Activated T-helper 1 cell treated with anti-CD3 and anti-CD28 coated beads, Interleukin-12 subunit alpha, Interleukin-12 subunit beta, Interleukin-2, Interleukin-4 antibody, amounts not matched to agents 30 ng/mL and 10 ng/mL and 1 ng/mL, durations not matched to agents 14 hours and 24 hours and 36 hours (primary cell): ENCODE results near the gene ANTXR2. TPM values are rescaled to one million over a fixed set of nuclear protein-coding genes. Genes with fewer than 3 reads are reported as not detected.

Experiments used
- DNase-seq: peaks from one replicate; pipeline ENCODE4 v3.0.0; 2021; ENCODE audit warnings: low spot score
- H3K27ac Mint-ChIP-seq: one replicate; pipeline ENCODE4 v1.8.0; 2021; ENCODE audit warnings: mild to moderate bottlenecking, mixed read lengths
- H3K27me3 Mint-ChIP-seq: one replicate; pipeline ENCODE4 v1.8.0; 2022; ENCODE audit warnings: mild to moderate bottlenecking, moderate library complexity, mixed read lengths; ENCODE audit not compliant: insufficient read depth
- H3K36me3 Mint-ChIP-seq: one replicate; pipeline ENCODE4 v1.8.0; 2021; ENCODE audit warnings: low read depth, mixed read lengths
- H3K4me1 Mint-ChIP-seq: one replicate; pipeline ENCODE4 v1.8.0; 2021; ENCODE audit warnings: low read depth, mixed read lengths
- H3K4me3 Mint-ChIP-seq: one replicate; pipeline ENCODE4 v1.8.0; 2021; ENCODE audit warnings: mild to moderate bottlenecking, moderate library complexity, mixed read lengths
- H3K9me3 Mint-ChIP-seq: one replicate; pipeline ENCODE4 v1.8.0; 2021; ENCODE audit warnings: mixed read lengths
- intact Hi-C: fragments of 100-400 bp; cut with micrococcal nuclease; formaldehyde crosslinking; loops from one replicate; pipeline ENCODE4 v1.15.1; 2024
- total RNA-seq: library from RNA; stranded (reverse); gene quantifications from 2 replicates; pipeline ENCODE4 v1.2.3, GENCODE V29; 2022

ANTXR2 gene
- total RNA-seq, 1 donor from 2014 or later: 29.8 TPM

GRCh38 chr4:80049813-80050534, 23.1 kb downstream of the ANTXR2 start:
- H3K36me3 Mint-ChIP-seq: peaks cover 61% of the 10 kb centered on the region
- DNase-seq: no peak
- no peaks in the 10 kb centered on the region for H3K27me3 Mint-ChIP-seq
- H3K9me3 Mint-ChIP-seq: no peaks in the 10 kb centered on the region
- peaks cover 45% of the 10 kb centered on the region for H3K4me1 Mint-ChIP-seq
- no peak overlapping the region for H3K27ac Mint-ChIP-seq
- H3K4me3 Mint-ChIP-seq: no peak overlapping the region
- intact Hi-C loops: no loop called here

DNA sequence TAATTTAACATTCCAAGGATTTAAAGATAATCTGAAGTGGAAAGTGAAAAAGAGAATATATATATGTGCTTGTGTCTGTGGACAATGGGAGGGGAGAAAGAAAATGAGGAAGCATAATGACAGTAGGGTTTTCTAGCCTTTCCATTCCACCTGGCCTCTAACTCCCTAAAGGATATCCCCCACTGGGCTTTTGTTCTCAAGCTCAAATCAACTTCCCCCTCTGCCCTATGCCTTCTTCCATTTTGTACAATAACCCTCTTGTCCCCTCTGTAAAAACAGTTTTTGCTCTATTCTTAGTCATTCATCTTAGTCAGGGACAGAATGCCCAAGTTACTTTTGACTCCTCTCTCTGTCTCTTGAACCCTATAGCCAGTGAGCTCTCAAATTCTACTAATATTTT, 23.6 kb downstream of the ANTXR2 start:
- Mint-ChIP-seq H3K27ac (no peak overlapping the region), H3K27me3 (no peaks in the 10 kb centered on the region), H3K4me1 (peaks cover 42% of the 10 kb centered on the region), H3K4me3 (no peak overlapping the region), H3K9me3 (no peaks in the 10 kb centered on the region), H3K36me3 (peaks cover 60% of the 10 kb centered on the region)
- DNase-seq: no peak
- intact Hi-C loops: no loop called here

GRCh38 chr4:80045786-80046185, 27.2 kb downstream of the ANTXR2 start:
- H3K4me1 Mint-ChIP-seq: peaks cover 36% of the 10 kb centered on the region
- no peaks in the 10 kb centered on the region for H3K9me3 Mint-ChIP-seq
- DNase-seq: no peak
- no peak overlapping the region for H3K27ac Mint-ChIP-seq
- intact Hi-C loops: no loop called here
- no peaks in the 10 kb centered on the region for H3K27me3 Mint-ChIP-seq
- no peak overlapping the region for H3K4me3 Mint-ChIP-seq
- peaks cover 51% of the 10 kb centered on the region for H3K36me3 Mint-ChIP-seq

GRCh38 chr4:80043541-80043940, 29.5 kb downstream of the ANTXR2 start:
- DNase-seq: no peak
- peaks cover 26% of the 10 kb centered on the region for H3K4me1 Mint-ChIP-seq
- H3K27ac Mint-ChIP-seq: no peak overlapping the region
- no peaks in the 10 kb centered on the region for H3K27me3 Mint-ChIP-seq
- H3K9me3 Mint-ChIP-seq: peaks cover 3% of the 10 kb centered on the region
- H3K36me3 Mint-ChIP-seq: peaks cover 43% of the 10 kb centered on the region
- intact Hi-C loops: no loop called here
- no peak overlapping the region for H3K4me3 Mint-ChIP-seq

GRCh38 chr4:80042821-80043220, 30.2 kb downstream of the ANTXR2 start:
- peaks cover 32% of the 10 kb centered on the region for H3K4me1 Mint-ChIP-seq
- no peaks in the 10 kb centered on the region for H3K27me3 Mint-ChIP-seq
- peaks cover 42% of the 10 kb centered on the region for H3K36me3 Mint-ChIP-seq
- DNase-seq: no peak
- peaks cover 3% of the 10 kb centered on the region for H3K9me3 Mint-ChIP-seq
- intact Hi-C loops: no loop called here
- no peak overlapping the region for H3K4me3 Mint-ChIP-seq
- H3K27ac Mint-ChIP-seq: no peak overlapping the region

DNA sequence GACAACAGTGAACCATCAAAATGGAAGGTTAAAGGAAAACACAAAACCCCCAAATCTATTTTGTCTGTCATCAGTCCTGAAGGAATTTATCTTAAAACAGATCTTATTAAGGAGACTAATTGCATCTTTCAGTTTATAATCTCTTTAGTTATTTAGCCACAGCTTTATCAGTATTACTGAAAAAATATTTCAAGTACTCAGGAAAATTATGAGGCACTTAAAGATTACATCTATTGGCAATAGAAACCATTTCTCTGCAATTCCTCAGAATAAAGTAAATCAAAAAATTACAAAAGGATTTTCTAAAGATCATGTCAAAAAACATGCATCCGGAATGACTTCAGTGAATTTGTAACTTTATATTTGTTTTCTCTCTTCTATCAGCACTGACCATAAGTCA, 35.2 kb downstream of the ANTXR2 start:
- no peak for DNase-seq
- peaks cover 3% of the 10 kb centered on the region for H3K9me3 Mint-ChIP-seq
- no peaks in the 10 kb centered on the region for H3K27me3 Mint-ChIP-seq
- no peak overlapping the region for H3K4me3 Mint-ChIP-seq
- no peak overlapping the region for H3K27ac Mint-ChIP-seq
- intact Hi-C loops: loop anchor here (2.0 kb wide), 2 partner anchors 19 to 33 kb away; no protein-coding TSS in a partner anchor
- H3K4me1 Mint-ChIP-seq: peaks cover 50% of the 10 kb centered on the region
- H3K36me3 Mint-ChIP-seq: peaks cover 36% of the 10 kb centered on the region

DNA sequence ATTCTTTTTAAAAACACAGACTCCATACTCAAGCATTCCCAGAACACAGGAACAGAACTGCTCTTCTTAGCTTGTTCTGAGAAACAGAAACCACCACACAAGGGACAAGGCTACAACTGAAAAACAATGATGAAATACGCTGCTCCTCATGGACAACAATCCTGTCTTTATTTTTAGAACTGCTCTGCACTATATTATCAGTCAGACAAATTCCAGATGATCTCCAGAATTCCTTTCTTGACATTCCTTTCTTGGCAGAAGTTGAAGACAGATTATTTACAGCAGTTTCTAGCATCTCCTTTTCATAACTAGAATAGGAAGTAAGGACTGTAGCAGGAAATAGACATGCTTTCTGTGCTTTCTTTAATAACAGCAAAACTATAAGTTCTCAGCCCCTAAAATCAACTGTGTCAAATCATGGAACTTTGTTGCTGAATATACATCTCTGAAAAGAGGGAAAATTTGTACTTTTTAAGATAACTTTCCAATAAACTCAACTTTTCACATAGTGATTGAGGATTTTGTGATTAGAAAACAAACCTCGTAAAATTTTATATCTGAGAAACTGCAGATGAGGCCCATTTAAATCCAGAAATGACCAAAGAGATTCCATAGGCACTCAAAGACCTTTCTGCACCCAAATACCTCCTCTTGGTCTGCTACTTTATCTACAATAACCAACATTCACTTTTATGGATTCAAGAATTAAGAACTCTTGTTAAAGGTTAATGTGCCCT, 35.9 kb downstream of the ANTXR2 start:
- DNase-seq: no peak
- Mint-ChIP-seq H3K36me3 (peaks cover 39% of the 10 kb centered on the region), H3K4me1 (peaks cover 48% of the 10 kb centered on the region), H3K27me3 (no peaks in the 10 kb centered on the region), H3K9me3 (peaks cover 3% of the 10 kb centered on the region), H3K4me3 (peak overlapping the region; percentile 71), H3K27ac (peak overlapping the region; percentile 93)
- intact Hi-C loops: loop anchor here (2.0 kb wide), 2 partner anchors 20 to 34 kb away; no protein-coding TSS in a partner anchor

DNA sequence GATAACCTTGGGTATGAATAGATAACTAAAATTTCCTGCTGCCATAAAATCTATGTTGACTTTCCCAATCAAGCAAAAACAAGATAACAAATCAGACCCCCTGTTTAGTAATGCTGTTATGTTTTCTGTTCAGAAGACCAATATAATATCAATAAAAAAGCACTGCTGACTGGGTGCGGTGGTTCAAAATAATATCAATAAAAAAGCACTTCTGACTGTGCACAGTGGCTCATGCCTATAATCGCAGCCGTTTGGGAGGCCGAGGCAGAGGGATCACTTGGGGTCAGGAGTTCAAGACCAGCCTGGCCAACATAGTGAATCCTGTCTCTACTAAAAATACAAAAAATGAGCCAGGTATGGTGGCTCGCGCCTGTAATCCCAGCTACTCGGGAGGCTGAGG, 36.7 kb downstream of the ANTXR2 start:
- peaks cover 48% of the 10 kb centered on the region for H3K4me1 Mint-ChIP-seq
- peaks cover 3% of the 10 kb centered on the region for H3K9me3 Mint-ChIP-seq
- H3K4me3 Mint-ChIP-seq: no peak overlapping the region
- intact Hi-C loops: loop anchor here (2.0 kb wide), 2 partner anchors 20 to 34 kb away; no protein-coding TSS in a partner anchor
- H3K27me3 Mint-ChIP-seq: no peaks in the 10 kb centered on the region
- DNase-seq: no peak
- H3K36me3 Mint-ChIP-seq: peaks cover 35% of the 10 kb centered on the region
- H3K27ac Mint-ChIP-seq: peak overlapping the region; percentile 70

GRCh38 chr4:80035336-80035735, 37.7 kb downstream of the ANTXR2 start:
- Mint-ChIP-seq H3K27ac (peak overlapping the region; percentile 68), H3K27me3 (no peaks in the 10 kb centered on the region), H3K9me3 (peaks cover 3% of the 10 kb centered on the region), H3K4me3 (peak overlapping the region; percentile 30), H3K4me1 (peaks cover 48% of the 10 kb centered on the region), H3K36me3 (peaks cover 35% of the 10 kb centered on the region)
- intact Hi-C loops: loop anchor here (2.0 kb wide), 1 partner anchor 19 kb away; no protein-coding TSS in a partner anchor
- no peak for DNase-seq

GRCh38 chr4:80033581-80033980, 39.4 kb downstream of the ANTXR2 start:
- peaks cover 42% of the 10 kb centered on the region for H3K4me1 Mint-ChIP-seq
- H3K9me3 Mint-ChIP-seq: no peaks in the 10 kb centered on the region
- H3K27ac Mint-ChIP-seq: no peak overlapping the region
- no peak for DNase-seq
- H3K27me3 Mint-ChIP-seq: no peaks in the 10 kb centered on the region
- H3K4me3 Mint-ChIP-seq: no peak overlapping the region
- H3K36me3 Mint-ChIP-seq: peaks cover 21% of the 10 kb centered on the region
- intact Hi-C loops: no loop called here

DNA sequence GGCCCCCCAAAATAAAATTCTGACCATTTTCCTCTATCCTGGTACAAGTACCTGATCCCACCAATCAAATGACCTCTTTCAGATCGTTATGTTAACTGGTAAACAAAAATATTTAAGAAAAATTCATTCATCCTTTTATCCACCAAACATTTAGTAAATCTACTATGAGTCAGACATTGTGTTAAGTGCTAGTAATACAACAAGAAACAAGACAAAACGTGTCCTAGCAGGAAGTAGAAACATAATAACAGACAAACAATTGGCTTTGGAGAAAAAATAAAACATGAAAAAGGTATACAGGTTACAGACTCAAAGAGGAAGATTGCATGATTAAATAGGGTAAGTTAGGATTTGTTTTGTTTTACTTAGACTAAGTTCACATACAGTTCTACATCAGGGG, 43.7 kb downstream of the ANTXR2 start:
- Mint-ChIP-seq H3K4me1 (peaks cover 10% of the 10 kb centered on the region), H3K4me3 (no peak overlapping the region), H3K27ac (no peak overlapping the region), H3K27me3 (no peaks in the 10 kb centered on the region), H3K36me3 (peaks cover 26% of the 10 kb centered on the region), H3K9me3 (no peaks in the 10 kb centered on the region)
- intact Hi-C loops: no loop called here
- no peak for DNase-seq

GRCh38 chr4:80027611-80028010, 45.4 kb downstream of the ANTXR2 start:
- H3K27ac Mint-ChIP-seq: no peak overlapping the region
- peaks cover 15% of the 10 kb centered on the region for H3K4me1 Mint-ChIP-seq
- no peak overlapping the region for H3K4me3 Mint-ChIP-seq
- no peaks in the 10 kb centered on the region for H3K27me3 Mint-ChIP-seq
- DNase-seq: no peak
- H3K36me3 Mint-ChIP-seq: peaks cover 25% of the 10 kb centered on the region
- intact Hi-C loops: no loop called here
- no peaks in the 10 kb centered on the region for H3K9me3 Mint-ChIP-seq

- Mint-ChIP-seq H3K4me1 (peaks cover 21% of the 10 kb centered on the region), H3K27ac (no peak overlapping the region), H3K36me3 (peaks cover 31% of the 10 kb centered on the region), H3K27me3 (no peaks in the 10 kb centered on the region), H3K9me3 (no peaks in the 10 kb centered on the region), H3K4me3 (no peak overlapping the region)
- intact Hi-C loops: no loop called here
- no peak for DNase-seq
These were observed 46.9 kb downstream of the ANTXR2 start for GRCh38 chr4:80026100-80026499.
